Lower leg skin (tissue), 3 donors: ENCODE measurements around the gene CLEC14A.

ENCODE experiments used
- CTCF ChIP-seq, 3 donors: fragments of 450-650 bp; IDR thresholded peaks; one replicate each; pipeline ENCODE4 v1.5.1; 2016; ENCODE audit warnings: antibody characterized with exemption in 3 of 3, mild to moderate bottlenecking in 3 of 3, moderate library complexity in 2 of 3
- POLR2A ChIP-seq, 2 donors: fragments of 450-650 bp; IDR thresholded peaks; one replicate each; pipeline ENCODE4 v1.6.1; 2016 to 2017; ENCODE audit warnings: antibody characterized with exemption in 2 of 2, mild to moderate bottlenecking in 1 of 2, moderate library complexity in 1 of 2

GRCh38 chr14:38250331-38250730, 5.6 kb downstream of the CLEC14A start:
- TF ChIP-seq CTCF (IDR thresholded peaks at IDR 0.05) = no peak
- no peak for TF ChIP-seq POLR2A (IDR thresholded peaks at IDR 0.05)
